SK-N-SH treated with all-trans-retinoic acid at 6 μM for 48 hours (cell line): ENCODE results near the gene PLD2.
A peak's percentile ranks its signal among the peaks of the same experiment; 100 is the strongest.

ENCODE experiments used
- ATAC-seq: fragments of 200-7000 bp; cut with Tn5 transposase; 3 replicates; pipeline ENCODE4 v1.9.1; 2020; ENCODE audit warnings: mild to moderate bottlenecking, moderate library complexity
- ARNTL ChIP-seq: fragments of 450-650 bp; formaldehyde crosslinking; IDR thresholded peaks from 2 replicates; pipeline ENCODE4 v1.5.0; 2020; ENCODE audit warnings: low read depth, mild to moderate bottlenecking, moderate library complexity, borderline replicate concordance
- BACH2 ChIP-seq: fragments of 250-450 bp; sonication (Bioruptor Pico); IDR thresholded peaks from 2 replicates; pipeline ENCODE4 v1.9.0; 2021; ENCODE audit warnings: mild to moderate bottlenecking, borderline replicate concordance
- CSDC2 ChIP-seq: fragments of 250-450 bp; sonication (Bioruptor Pico); IDR thresholded peaks from 2 replicates; pipeline ENCODE4 v1.5.0; 2020; ENCODE audit warnings: mild to moderate bottlenecking, moderate library complexity
- CSRNP3 ChIP-seq: fragments of 250-450 bp; sonication (Bioruptor Pico); IDR thresholded peaks from 2 replicates; pipeline ENCODE4 v1.5.1; 2021; ENCODE audit warnings: mild to moderate bottlenecking, moderate library complexity
- ESRRG ChIP-seq: fragments of 250-450 bp; sonication (Bioruptor Pico); IDR thresholded peaks from 2 replicates; pipeline ENCODE4 v1.6.1; 2021; ENCODE audit warnings: mild to moderate bottlenecking
- GLIS3 ChIP-seq: fragments of 250-450 bp; sonication (Bioruptor Pico); IDR thresholded peaks from 2 replicates; pipeline ENCODE4 v1.5.0; 2020; ENCODE audit warnings: mild to moderate bottlenecking, moderate library complexity
- ISL1 ChIP-seq: fragments of 250-450 bp; sonication (Bioruptor Pico); IDR thresholded peaks from 2 replicates; pipeline ENCODE4 v2.1.2; 2022; ENCODE audit warnings: mild to moderate bottlenecking, moderate library complexity
- OSR1 ChIP-seq: fragments of 250-450 bp; sonication (Bioruptor Pico); IDR thresholded peaks from 2 replicates; pipeline ENCODE4 v1.8.0; 2022; ENCODE audit warnings: moderate library complexity, mild to moderate bottlenecking, inconsistent platforms
- PPARA ChIP-seq: fragments of 250-450 bp; sonication (Bioruptor Pico); IDR thresholded peaks from 2 replicates; pipeline ENCODE4 v1.5.0; 2020; ENCODE audit warnings: mild to moderate bottlenecking, borderline replicate concordance
- RARB ChIP-seq: fragments of 250-450 bp; sonication (Bioruptor Pico); IDR thresholded peaks from 2 replicates; pipeline ENCODE4 v1.8.0; 2021; ENCODE audit warnings: mild to moderate bottlenecking, moderate library complexity
- TCF4 ChIP-seq: fragments of 250-450 bp; sonication (Bioruptor Pico); IDR thresholded peaks from 2 replicates; pipeline ENCODE4 v1.8.0; 2021; ENCODE audit warnings: mild to moderate bottlenecking, moderate library complexity, borderline replicate concordance
- TOX ChIP-seq: fragments of 250-450 bp; sonication (Bioruptor Pico); IDR thresholded peaks from 2 replicates; pipeline ENCODE4 v1.8.0; 2021; ENCODE audit warnings: mild to moderate bottlenecking, moderate library complexity, borderline replicate concordance
- ZC3H10 ChIP-seq: fragments of 250-450 bp; sonication (Bioruptor Pico); IDR thresholded peaks from 2 replicates; pipeline ENCODE4 v1.5.1; 2021; ENCODE audit warnings: mild to moderate bottlenecking, moderate library complexity
- ZFP3 ChIP-seq: fragments of 250-450 bp; sonication (Bioruptor Pico); IDR thresholded peaks from 2 replicates; pipeline ENCODE4 v1.5.0; 2020; ENCODE audit warnings: mild to moderate bottlenecking, moderate library complexity
- ZFP30 ChIP-seq: fragments of 450-650 bp; formaldehyde crosslinking; IDR thresholded peaks from 2 replicates; pipeline ENCODE4 v1.5.0; 2022; ENCODE audit warnings: mild to moderate bottlenecking, moderate library complexity
- ZNF565 ChIP-seq: fragments of 450-650 bp; formaldehyde crosslinking; conservative IDR thresholded peaks from 2 replicates; pipeline ENCODE4 v1.5.0; 2020; ENCODE audit warnings: low read depth, mild to moderate bottlenecking, moderate library complexity
- ZNF70 ChIP-seq: fragments of 450-650 bp; formaldehyde crosslinking; IDR thresholded peaks from 2 replicates; pipeline ENCODE4 v1.5.0; 2020; ENCODE audit warnings: mild to moderate bottlenecking, moderate library complexity
- TF ChIP-seq, protein P1 (sequence below): fragments of 250-450 bp; sonication (Bioruptor Pico); IDR thresholded peaks from 2 replicates; pipeline ENCODE4 v1.8.0; 2021; ENCODE audit warnings: low read depth, mild to moderate bottlenecking, moderate library complexity, borderline replicate concordance
- TF ChIP-seq, protein P2 (sequence below): fragments of 250-450 bp; sonication (Bioruptor Pico); IDR thresholded peaks from 2 replicates; pipeline ENCODE4 v1.5.1; 2020; ENCODE audit warnings: low read depth, mild to moderate bottlenecking, moderate library complexity
- TF ChIP-seq, protein P3 (sequence below): fragments of 250-450 bp; sonication (Bioruptor Pico); IDR thresholded peaks from 2 replicates; pipeline ENCODE4 v1.8.0; 2020; ENCODE audit warnings: mild to moderate bottlenecking, moderate library complexity, borderline replicate concordance

Gene PLD2, protein sequence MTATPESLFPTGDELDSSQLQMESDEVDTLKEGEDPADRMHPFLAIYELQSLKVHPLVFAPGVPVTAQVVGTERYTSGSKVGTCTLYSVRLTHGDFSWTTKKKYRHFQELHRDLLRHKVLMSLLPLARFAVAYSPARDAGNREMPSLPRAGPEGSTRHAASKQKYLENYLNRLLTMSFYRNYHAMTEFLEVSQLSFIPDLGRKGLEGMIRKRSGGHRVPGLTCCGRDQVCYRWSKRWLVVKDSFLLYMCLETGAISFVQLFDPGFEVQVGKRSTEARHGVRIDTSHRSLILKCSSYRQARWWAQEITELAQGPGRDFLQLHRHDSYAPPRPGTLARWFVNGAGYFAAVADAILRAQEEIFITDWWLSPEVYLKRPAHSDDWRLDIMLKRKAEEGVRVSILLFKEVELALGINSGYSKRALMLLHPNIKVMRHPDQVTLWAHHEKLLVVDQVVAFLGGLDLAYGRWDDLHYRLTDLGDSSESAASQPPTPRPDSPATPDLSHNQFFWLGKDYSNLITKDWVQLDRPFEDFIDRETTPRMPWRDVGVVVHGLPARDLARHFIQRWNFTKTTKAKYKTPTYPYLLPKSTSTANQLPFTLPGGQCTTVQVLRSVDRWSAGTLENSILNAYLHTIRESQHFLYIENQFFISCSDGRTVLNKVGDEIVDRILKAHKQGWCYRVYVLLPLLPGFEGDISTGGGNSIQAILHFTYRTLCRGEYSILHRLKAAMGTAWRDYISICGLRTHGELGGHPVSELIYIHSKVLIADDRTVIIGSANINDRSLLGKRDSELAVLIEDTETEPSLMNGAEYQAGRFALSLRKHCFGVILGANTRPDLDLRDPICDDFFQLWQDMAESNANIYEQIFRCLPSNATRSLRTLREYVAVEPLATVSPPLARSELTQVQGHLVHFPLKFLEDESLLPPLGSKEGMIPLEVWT

GRCh38 chr17:4806777-4807604 lies at the start of gene PLD2:
Gene PLD2 (plus strand): TSS chr17:4807152. CDS start chr17:4807773, 621 bp downstream.
- peak; percentile 99 for ATAC-seq
- no peak for TF ChIP-seq ZNF565 (CRISPR knock-in tag)
- no peak for TF ChIP-seq GLIS3 (CRISPR knock-in tag)
- TF ChIP-seq CSDC2 (CRISPR knock-in tag) = no peak
- TF ChIP-seq ISL1 = no peak
- no peak for TF ChIP-seq ZFP30 (CRISPR knock-in tag)
- no peak for TF ChIP-seq TCF4 (CRISPR knock-in tag)
- TF ChIP-seq ZC3H10 = no peak
- TF ChIP-seq ZNF70 (CRISPR knock-in tag) = no peak
- TF ChIP-seq PPARA (CRISPR knock-in tag) = no peak
- TF ChIP-seq, protein P1, sequence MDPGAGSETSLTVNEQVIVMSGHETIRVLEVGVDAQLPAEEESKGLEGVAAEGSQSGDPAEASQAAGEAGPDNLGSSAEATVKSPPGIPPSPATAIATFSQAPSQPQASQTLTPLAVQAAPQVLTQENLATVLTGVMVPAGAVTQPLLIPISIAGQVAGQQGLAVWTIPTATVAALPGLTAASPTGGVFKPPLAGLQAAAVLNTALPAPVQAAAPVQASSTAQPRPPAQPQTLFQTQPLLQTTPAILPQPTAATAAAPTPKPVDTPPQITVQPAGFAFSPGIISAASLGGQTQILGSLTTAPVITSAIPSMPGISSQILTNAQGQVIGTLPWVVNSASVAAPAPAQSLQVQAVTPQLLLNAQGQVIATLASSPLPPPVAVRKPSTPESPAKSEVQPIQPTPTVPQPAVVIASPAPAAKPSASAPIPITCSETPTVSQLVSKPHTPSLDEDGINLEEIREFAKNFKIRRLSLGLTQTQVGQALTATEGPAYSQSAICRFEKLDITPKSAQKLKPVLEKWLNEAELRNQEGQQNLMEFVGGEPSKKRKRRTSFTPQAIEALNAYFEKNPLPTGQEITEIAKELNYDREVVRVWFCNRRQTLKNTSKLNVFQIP (CRISPR knock-in tag) = no peak
- no peak for TF ChIP-seq OSR1 (CRISPR knock-in tag)
- TF ChIP-seq ARNTL (CRISPR knock-in tag) = no peak
- TF ChIP-seq, protein P2, sequence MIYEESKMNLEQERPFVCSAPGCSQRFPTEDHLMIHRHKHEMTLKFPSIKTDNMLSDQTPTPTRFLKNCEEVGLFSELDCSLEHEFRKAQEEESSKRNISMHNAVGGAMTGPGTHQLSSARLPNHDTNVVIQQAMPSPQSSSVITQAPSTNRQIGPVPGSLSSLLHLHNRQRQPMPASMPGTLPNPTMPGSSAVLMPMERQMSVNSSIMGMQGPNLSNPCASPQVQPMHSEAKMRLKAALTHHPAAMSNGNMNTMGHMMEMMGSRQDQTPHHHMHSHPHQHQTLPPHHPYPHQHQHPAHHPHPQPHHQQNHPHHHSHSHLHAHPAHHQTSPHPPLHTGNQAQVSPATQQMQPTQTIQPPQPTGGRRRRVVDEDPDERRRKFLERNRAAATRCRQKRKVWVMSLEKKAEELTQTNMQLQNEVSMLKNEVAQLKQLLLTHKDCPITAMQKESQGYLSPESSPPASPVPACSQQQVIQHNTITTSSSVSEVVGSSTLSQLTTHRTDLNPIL (CRISPR knock-in tag) = no peak

DNA sequence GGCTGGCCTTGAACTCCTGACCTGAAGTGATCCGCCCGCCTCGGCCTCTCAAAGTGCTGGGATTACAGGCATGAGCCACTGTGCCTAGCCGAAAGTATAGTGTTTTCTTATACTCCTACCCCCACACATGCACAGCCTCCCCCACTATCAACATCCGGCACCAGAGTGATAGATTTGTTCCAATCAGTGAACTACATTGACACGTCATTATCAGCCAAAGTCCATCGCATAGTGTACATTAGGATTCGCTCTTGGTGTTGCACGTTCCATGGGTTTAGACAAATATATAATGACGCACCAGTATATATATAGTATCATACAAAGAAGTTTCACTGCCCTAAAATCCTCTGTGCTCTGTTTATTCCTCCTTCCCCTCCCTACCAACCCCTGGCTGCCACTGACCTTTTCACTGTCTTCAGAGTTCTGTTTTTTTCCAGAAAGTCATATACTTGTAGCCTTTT lies 47.1 kb upstream of the PLD2 start:
- no peak for ATAC-seq
- TF ChIP-seq CSDC2 (CRISPR knock-in tag) = no peak
- TF ChIP-seq, protein P1 (CRISPR knock-in tag) = no peak
- TF ChIP-seq ZC3H10 = no peak

DNA sequence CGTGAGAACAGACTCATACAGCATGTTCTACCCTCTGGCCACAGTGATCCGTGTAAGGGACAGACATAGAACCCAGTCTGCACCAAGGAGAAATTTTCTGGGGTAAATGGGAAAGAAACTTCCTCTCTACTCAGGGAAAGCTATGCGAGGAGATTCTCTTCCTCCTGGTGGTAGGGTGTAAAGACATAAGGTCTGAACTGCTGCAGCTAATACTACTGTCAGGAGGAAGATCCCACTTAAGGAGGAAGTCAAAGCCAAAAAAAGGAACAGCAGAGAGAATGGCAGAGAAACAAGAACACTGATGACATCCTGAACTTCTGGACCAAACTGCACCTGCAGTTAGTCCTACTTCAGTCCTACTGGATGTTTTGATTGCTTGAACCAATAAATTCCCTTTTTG lies 42.4 kb upstream of the PLD2 start:
- TF ChIP-seq CSDC2 (CRISPR knock-in tag) = no peak
- TF ChIP-seq PPARA (CRISPR knock-in tag) = no peak
- no peak for TF ChIP-seq GLIS3 (CRISPR knock-in tag)
- no peak for TF ChIP-seq ARNTL (CRISPR knock-in tag)
- no peak for TF ChIP-seq ZFP3 (CRISPR knock-in tag)
- TF ChIP-seq, protein P1 (CRISPR knock-in tag) = no peak
- no peak for TF ChIP-seq ISL1
- TF ChIP-seq RARB = no peak
- no peak for TF ChIP-seq BACH2
- TF ChIP-seq TOX (CRISPR knock-in tag) = no peak
- no peak for TF ChIP-seq ZNF565 (CRISPR knock-in tag)
- ATAC-seq = no peak

DNA sequence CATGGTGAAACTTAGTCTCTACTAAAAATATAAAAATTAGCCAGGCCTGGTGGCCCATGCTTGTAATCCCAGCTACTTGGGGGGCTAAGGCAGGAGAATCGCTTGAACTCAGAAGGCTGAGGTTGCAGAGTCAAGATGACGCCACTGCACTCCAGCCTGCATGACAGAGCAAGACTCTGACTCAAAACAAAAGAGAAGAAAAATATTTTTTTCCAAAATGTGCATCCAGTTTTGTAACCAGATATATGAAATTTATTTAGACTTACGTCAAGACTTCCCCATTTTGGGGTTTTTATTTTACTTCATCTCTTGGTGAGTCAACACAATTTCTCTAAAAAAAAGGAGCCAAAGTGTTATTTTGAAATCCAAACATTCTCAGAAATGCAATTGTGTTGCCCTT lies 40.8 kb upstream of the PLD2 start:
- no peak for ATAC-seq
- TF ChIP-seq ESRRG (CRISPR knock-in tag) (no peak), PPARA (CRISPR knock-in tag) (no peak), TCF4 (CRISPR knock-in tag) (no peak), CSRNP3 (no peak), CSDC2 (CRISPR knock-in tag) (no peak), RARB (no peak), OSR1 (CRISPR knock-in tag) (no peak), ZC3H10 (no peak), GLIS3 (CRISPR knock-in tag) (no peak)
- TF ChIP-seq, protein P3, sequence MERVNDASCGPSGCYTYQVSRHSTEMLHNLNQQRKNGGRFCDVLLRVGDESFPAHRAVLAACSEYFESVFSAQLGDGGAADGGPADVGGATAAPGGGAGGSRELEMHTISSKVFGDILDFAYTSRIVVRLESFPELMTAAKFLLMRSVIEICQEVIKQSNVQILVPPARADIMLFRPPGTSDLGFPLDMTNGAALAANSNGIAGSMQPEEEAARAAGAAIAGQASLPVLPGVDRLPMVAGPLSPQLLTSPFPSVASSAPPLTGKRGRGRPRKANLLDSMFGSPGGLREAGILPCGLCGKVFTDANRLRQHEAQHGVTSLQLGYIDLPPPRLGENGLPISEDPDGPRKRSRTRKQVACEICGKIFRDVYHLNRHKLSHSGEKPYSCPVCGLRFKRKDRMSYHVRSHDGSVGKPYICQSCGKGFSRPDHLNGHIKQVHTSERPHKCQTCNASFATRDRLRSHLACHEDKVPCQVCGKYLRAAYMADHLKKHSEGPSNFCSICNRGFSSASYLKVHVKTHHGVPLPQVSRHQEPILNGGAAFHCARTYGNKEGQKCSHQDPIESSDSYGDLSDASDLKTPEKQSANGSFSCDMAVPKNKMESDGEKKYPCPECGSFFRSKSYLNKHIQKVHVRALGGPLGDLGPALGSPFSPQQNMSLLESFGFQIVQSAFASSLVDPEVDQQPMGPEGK (CRISPR knock-in tag) = no peak
